ENCODE results near the gene APBA2.

Gene APBA2

DNA sequence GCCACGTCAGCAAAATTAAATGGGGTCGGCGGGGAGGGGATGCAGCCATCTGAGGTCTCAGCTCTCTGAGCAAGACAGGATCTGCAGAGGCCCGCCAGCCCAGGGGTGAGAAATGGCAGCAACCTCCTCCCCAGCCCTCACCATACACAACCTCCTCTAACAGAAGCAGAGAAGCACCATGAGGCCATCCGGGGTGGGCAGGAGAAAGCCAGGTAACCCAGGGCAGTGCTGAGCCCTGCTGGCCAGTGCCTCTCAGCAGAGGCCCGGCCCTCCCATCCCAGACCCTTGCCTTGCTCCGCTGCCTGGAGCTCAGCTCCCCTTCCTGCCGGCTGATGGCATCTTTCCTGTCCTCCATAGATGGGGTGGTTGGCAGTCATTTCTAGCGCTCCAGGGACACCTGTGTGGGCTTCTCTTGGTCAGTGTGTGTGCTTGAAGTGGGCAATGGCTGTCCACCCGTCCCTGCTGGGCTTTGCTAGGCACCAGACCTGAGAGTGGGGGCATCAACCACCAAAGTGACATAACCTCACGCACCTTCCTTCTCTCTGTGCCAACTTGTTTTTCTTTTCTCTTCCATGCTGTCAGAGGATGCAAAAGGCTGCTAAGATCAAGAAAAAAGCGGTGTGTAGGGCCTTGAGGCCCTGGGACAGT lies 208.0 kb downstream of the APBA2 start:
- DNase-seq, result no peak

GRCh38 chr15:29094711-29095110 lies 208.9 kb downstream of the APBA2 start:
- peak; percentile 26 for DNase-seq

DNA sequence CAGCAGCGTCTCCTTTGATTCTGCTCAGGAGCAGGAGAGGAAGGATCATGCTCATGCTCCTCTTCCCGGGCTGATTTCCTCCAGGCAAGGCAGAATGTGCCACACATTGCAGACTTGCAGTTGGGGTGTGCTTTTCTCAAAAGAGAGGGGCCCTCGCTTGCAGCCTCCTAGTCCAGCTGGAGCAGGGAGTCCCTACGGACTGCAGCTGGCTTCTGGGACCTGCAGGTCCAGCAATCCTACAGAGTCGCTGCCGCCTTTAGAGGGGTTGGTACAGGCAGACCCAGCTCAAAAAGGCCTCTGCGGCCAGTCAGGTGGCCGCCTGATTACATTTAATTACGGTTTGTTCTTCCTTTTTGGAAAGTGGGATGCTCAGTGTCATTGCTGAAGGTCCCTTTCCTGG lies 210.0 kb downstream of the APBA2 start:
- no peak for DNase-seq

- DNase-seq, result no peak
Measured at GRCh38 chr15:29097168-29097567, 211.4 kb downstream of the APBA2 start.

DNA sequence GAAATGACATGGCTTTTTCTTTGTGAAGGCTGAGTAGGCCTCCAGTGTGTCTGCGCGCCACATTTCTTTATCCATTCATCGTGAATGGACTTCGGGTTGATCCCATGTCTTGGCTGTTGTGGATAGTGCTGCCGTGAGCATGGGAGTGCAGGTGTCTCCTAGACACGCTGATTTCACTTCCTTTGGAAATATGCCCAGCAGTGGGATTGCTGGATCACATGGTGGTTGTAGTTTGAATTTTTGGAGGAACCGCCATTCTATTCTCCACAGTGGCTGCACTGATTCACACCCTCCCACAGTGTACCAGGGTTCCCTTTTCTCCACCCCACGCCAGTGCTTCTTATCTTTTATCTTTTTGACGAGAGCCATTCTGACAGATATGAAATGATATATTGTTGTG lies 212.2 kb downstream of the APBA2 start:
- DNase-seq, result no peak

GRCh38 chr15:29098652-29099051 lies 212.9 kb downstream of the APBA2 start:
- DNase-seq, result no peak

DNA sequence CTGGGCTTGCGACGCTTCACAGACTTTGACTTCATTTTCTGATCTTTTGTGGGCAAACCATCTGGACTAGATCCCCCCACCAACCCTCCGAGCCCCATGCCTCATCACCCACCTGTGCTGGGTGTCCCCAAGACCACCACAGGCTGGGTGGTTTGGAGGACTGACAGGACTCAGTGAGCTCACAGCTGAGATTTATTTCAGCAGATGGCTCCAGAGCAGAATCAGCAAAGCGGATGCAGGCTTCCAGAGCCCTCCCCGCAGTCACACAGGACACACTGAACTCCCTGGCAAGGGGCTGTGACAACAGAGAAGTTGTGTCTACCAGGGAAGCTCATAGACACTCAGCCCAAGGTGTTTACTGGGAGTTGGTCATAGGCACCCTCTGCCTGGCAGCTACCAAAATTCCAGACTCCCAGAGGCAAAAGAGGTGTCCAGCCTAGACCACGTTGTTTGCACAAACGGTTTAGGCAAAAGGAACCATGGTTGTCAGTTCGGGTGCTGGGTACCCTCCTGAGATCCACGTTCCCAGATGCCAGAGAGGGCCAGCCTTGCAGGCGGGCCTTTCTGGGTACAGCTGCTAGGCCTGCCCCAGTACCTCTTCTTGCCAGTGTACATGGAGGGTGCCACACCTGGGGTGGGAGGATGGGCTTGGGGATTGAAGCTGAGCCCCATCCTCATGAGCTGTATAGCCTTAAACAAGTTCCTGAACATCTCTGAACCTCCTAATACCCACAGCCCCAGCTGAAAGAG lies 213.5 kb downstream of the APBA2 start:
- no peak for DNase-seq

DNA sequence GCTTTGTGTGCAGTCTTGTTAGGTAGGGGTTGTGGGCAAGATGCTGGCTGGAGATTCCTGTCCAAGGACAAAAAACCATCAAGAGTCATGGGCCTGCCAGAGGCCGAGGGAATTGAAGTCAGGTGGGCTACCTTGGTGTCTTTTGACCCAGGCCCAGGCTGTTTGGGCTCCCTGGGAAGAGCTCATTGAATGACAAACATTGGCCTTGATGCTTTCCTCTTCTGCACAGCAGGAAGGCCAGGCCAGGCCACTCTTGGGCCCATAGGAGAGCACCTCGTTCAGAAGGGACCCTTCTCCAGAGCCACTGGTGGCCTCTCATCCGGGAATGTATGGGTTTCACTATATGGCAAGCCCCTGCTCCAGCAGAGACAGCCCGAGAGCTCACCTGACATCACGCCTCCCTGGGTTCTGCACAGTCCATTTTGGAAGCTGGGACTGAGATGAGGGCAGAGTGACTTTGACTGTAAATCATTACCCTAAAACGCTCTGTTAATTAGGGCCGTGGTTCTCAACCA lies 214.8 kb downstream of the APBA2 start:
- no peak for DNase-seq

GRCh38 chr15:29101491-29101890 lies 215.7 kb downstream of the APBA2 start:
- DNase-seq, result no peak

- peak; percentile 40 for DNase-seq
Measured at GRCh38 chr15:29102173-29102794, 216.5 kb downstream of the APBA2 start.

DNA sequence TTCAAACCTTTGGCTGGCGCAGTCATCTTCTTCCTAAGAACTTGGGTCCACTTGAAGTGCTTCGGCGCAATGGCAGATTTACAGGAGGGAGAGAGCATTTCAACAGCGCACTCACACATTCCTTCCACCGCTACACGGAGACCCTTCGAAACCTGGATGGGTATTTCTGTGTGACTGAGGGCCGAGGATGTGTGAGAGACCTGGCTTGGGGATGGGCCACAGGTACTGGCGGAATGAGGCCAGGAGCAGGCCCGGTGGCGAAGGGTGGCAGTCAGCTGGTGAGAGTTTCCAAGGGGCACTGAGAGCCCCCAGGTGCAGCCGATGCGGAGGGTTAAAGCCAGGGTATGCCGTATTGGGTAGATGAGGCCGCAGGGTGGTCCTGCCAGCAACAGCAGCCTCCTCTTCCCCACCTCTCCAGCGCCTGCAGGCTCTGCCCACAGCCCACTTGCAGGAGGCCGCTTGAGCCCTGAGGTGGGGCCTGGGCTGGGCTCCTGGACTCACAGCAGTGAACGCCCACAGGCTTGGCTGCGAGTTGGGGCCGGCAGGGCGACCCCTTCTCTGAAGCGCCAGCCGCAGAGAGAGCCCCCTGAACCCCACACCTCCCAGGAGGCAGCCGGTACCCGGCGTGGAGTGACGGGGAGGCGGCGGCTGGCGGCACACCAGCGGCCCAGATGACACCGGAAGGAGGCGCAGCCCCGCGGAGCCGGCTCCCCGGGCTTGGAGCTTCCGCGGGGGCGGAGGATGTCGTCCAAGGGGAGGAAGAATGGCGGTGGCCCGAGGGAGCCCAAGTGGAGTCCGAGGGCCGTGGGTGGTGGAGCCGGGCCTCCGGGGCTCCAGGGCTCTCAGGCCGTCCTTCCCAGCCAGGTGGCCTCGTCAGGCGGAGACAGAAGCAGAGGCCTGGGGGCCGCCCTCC lies 217.4 kb downstream of the APBA2 start:
- no peak for DNase-seq

- peak; percentile 27 for DNase-seq
Measured at GRCh38 chr15:29103824-29104565, 218.2 kb downstream of the APBA2 start.

GRCh38 chr15:29104566-29104880 lies 218.7 kb downstream of the APBA2 start:
- DNase-seq, result no peak

DNA sequence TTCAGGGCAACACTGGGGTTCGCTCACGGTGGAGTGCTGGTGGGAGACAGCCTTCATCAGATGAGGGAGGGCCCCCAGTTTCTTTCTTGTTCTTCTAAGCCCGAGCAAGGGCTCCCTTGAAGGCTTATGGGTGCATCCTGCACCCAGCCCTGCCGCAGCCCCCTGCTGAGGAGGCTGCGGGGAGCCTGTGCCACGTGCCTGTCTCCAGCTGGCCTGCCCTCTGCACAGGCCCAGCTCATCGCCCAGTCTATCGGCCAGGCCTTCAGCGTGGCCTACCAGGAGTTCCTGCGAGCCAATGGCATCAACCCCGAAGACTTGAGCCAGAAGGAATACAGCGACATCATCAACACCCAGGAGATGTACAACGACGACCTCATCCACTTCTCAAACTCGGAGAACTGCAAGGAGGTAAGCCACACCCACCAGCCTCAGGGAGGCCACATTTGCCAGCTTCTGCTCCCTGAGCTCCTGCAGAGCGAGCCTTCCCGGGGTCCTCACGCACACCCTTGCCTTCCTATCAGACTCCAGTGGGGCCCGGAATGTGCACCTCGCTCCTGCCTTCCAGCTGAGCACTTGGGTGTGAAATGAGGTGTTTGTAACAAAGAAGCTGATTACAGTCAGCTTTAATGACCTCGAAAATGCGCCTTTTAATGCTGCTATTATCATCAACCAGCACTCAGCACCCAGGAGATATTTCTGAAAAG lies 219.5 kb downstream of the APBA2 start:
- DNase-seq, result no peak

- DNase-seq, result no peak
Measured at GRCh38 chr15:29106116-29106515, 220.3 kb downstream of the APBA2 start.

DNA sequence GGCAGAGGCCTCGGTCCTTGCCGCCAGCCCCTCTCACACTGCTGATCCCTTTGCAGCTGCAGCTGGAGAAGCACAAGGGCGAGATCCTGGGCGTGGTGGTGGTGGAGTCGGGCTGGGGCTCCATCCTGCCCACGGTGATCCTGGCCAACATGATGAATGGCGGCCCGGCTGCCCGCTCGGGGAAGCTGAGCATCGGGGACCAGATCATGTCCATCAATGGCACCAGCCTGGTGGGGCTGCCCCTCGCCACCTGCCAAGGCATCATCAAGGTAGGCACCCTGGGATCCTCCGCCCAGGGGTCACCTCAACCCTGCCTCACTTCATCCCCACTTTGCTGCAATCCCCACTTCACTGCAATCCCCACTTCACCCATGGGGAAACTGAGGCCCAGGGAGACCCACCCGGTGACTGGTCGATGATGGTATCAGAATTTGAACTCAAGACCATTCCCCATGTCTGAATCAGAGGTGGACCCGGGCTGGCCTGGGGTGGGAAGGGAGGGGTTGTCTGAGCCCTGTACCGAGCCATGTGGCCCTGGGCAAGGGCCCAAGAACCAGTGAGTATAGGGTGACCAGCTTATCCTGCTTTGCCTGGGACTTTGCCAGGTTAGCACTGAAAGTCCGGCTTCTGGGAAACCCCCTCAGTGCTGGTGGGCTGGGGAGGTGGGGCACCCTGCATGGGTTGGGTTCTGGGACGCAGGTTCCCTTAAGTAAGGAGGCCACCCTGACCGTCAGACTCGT lies 220.9 kb downstream of the APBA2 start:
- DNase-seq, result no peak

- no peak for DNase-seq
Measured at GRCh38 chr15:29107291-29107890, 221.6 kb downstream of the APBA2 start.

DNA sequence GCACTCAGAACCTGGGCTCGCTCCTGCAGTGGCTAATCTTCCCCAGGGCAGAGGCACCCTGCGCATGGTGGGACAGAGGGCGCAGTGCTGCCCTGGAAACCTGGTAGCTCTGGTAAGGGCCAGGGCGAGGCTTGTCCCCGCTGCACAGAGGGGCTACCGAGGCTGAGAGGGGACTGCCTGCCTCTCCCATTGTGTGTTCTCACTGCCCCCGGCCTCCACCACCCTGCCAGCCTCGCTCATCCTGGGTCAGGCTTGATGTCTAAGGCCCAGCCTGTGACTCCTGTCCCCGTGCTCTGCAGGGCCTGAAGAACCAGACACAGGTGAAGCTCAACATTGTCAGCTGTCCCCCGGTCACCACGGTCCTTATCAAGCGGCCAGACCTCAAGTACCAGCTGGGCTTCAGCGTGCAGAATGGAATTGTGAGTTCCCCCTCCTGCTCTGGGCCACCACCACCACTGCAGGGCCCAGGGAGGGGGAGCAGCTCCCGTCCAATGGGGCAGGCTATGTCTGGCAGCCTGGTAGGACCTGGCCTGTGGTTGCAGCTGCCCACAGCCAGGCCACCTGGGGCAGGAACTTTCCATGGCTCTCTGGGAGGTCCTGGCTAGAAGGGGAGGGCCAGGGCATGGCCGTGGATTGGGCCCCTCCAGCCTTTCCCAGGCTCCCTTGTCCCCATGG lies 222.3 kb downstream of the APBA2 start:
- no peak for DNase-seq

DNA sequence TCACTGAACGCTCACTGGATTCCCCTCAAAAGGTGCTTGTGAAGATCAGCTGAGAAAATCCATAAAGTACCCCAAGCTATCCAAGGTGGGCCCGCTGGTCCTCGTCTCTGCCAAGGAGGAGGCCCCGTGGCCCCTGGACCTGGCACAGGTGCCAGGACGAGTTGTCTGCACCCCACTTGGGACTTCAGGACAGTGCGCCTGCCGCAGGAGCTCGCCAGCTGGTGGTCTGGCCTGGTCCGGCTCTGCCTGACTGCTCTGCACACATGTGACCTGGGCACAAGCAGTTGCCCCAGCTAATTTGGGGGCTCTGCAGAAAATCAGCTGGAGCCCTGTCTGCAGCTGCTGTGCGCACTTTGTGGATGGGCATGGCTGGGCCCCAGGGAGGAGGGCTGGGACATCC lies 224.0 kb downstream of the APBA2 start:
- DNase-seq, result no peak

GRCh38 chr15:29110176-29110575 lies 224.4 kb downstream of the APBA2 start:
- no peak for DNase-seq
